ENCODE data around the gene GMPR.

GMPR gene

GRCh38 chr6:16327777-16328325 lies 89.5 kb downstream of the GMPR start:
- H3K27ac ChIP-seq = no peak overlapping the region
- TF ChIP-seq CTCF (IDR thresholded peaks at IDR 0.05) (no peak), ZFX (IDR thresholded peaks at IDR 0.05; ENCODE audit: borderline replicate concordance) (no peak)

- no peak overlapping the region for H3K27ac ChIP-seq
- TF ChIP-seq CTCF (IDR thresholded peaks at IDR 0.05) (no peak), ZFX (IDR thresholded peaks at IDR 0.05; ENCODE audit: borderline replicate concordance) (no peak)
These were observed 90.8 kb downstream of the GMPR start for GRCh38 chr6:16329233-16329632.

- no peak overlapping the region for H3K27ac ChIP-seq
- no peak for TF ChIP-seq ZFX (IDR thresholded peaks at IDR 0.05; ENCODE audit: borderline replicate concordance)
- TF ChIP-seq CTCF (IDR thresholded peaks at IDR 0.05) = peak; percentile 93
These were observed 93.2 kb downstream of the GMPR start for GRCh38 chr6:16331384-16332174.

- TF ChIP-seq CTCF (IDR thresholded peaks at IDR 0.05) = peak; percentile 82
- no peak for TF ChIP-seq ZFX (IDR thresholded peaks at IDR 0.05; ENCODE audit: borderline replicate concordance)
These were observed 93.8 kb downstream of the GMPR start for GRCh38 chr6:16332175-16332542.

GRCh38 chr6:16333580-16333979 lies 95.2 kb downstream of the GMPR start:
- TF ChIP-seq ZFX (IDR thresholded peaks at IDR 0.05; ENCODE audit: borderline replicate concordance) (no peak), CTCF (IDR thresholded peaks at IDR 0.05) (no peak)
- H3K27ac ChIP-seq = no peak overlapping the region

More at GRCh38 chr6:16332175-16332542, 93.8 kb downstream of the GMPR start:
- H3K27ac ChIP-seq = no peak overlapping the region

GRCh38 chr6:16334671-16335070 lies 96.3 kb downstream of the GMPR start:
- H3K27ac ChIP-seq = no peak overlapping the region
- TF ChIP-seq CTCF (IDR thresholded peaks at IDR 0.05) (no peak), ZFX (IDR thresholded peaks at IDR 0.05; ENCODE audit: borderline replicate concordance) (no peak)

- TF ChIP-seq ZFX (IDR thresholded peaks at IDR 0.05; ENCODE audit: borderline replicate concordance) (no peak), CTCF (IDR thresholded peaks at IDR 0.05) (no peak)
- H3K27ac ChIP-seq = no peak overlapping the region
These were observed 96.8 kb downstream of the GMPR start for GRCh38 chr6:16335176-16335575.
